Aortic smooth muscle cell (primary cell): ENCODE measurements around the gene MICALL1. TPM values are rescaled to one million over a fixed set of nuclear protein-coding genes. Genes with fewer than 3 reads are reported as not detected.

Experiments used
- total RNA-seq: library from RNA; depleted of rRNA; stranded (reverse); fragments of >200 nt; gene quantifications from 2 replicates; pipeline ENCODE4 v1.2.3, GENCODE V29; 2014

Gene MICALL1, protein sequence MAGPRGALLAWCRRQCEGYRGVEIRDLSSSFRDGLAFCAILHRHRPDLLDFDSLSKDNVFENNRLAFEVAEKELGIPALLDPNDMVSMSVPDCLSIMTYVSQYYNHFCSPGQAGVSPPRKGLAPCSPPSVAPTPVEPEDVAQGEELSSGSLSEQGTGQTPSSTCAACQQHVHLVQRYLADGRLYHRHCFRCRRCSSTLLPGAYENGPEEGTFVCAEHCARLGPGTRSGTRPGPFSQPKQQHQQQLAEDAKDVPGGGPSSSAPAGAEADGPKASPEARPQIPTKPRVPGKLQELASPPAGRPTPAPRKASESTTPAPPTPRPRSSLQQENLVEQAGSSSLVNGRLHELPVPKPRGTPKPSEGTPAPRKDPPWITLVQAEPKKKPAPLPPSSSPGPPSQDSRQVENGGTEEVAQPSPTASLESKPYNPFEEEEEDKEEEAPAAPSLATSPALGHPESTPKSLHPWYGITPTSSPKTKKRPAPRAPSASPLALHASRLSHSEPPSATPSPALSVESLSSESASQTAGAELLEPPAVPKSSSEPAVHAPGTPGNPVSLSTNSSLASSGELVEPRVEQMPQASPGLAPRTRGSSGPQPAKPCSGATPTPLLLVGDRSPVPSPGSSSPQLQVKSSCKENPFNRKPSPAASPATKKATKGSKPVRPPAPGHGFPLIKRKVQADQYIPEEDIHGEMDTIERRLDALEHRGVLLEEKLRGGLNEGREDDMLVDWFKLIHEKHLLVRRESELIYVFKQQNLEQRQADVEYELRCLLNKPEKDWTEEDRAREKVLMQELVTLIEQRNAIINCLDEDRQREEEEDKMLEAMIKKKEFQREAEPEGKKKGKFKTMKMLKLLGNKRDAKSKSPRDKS
- total RNA-seq, result 14.9 and 16.8 TPM in 2 replicates

GRCh38 chr22:37905534-37906363 is at the start of gene MICALL1:
MICALL1 (plus strand) TSS chr22:37906297; CDS start chr22:37906423, 126 bp downstream.

GRCh38 chr22:37953437-37954179 is 47.5 kb downstream of the MICALL1 start, which contains the start of the genes C22orf23 and POLR2F:
C22orf23 (minus strand) TSS chr22:37953601; CDS start chr22:37953149, 452 bp downstream.
POLR2F (plus strand) TSS chr22:37953699; CDS start chr22:37953788, 89 bp downstream.

DNA sequence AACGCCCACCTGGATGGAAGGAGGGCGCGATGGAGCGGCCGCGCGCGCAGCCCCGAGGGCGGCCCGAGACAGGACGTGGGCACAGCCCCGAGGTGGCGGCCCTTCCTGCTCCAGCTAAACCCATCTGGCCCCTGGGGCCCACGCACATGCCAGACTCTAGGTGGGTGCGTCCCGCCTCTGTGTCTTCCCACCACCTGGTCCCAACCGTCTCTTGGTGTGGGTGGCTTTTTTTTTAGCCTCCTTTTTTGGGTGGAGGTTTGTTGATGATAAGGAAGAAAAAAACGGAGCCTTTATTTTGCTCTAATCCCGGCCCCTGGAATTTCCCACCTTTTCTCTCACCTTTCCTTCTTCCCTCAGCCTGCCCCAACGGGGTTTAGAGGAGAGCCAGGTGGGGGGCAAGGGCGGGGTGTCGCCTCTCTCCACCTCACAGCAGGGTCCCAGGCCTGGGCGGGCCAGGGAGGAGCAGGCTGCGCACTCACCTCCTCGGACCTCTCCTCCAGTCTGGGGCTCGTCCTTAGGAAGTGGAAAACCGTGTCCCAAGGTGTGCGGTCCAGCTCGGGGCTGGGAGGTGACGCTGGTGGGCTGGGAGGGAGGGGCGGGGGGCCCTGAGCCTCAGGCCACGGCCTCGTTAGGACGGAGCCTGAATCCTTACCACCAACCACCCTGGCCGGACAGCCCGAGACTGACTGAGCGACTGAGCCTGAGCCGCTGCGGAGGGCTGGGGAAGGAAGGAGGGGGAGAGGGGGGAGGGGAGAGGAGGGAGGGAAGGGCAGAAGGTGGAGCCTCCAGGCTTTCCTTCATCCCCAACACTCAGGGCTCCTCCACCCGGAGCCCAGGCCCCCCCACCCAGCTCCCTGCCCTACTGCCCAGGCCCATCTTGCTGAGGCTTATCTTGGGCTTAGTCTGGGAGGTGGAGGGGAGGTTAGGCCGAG is 78.0 kb downstream of the MICALL1 start, which contains the start of gene SOX10:
Gene SOX10 (minus strand): TSS at position 696 of the 932 bp plus-strand sequence. CDS start 771 bp downstream, outside the sequence.

Other genes with a start within 250 kb of the MICALL1 start
- gene PDXP, start 247.6 kb upstream of the MICALL1 start, total RNA-seq, result 4.2 and 8.3 TPM in 2 replicates
- 9,942 and 11,444 TPM in 2 replicates for gene LGALS1, start 230.7 kb upstream of the MICALL1 start, total RNA-seq
- 18.5 and 19.8 TPM in 2 replicates for gene NOL12, start 220.0 kb upstream of the MICALL1 start, total RNA-seq
- gene TRIOBP, start 209.2 kb upstream of the MICALL1 start, total RNA-seq, result 114 and 150 TPM in 2 replicates
- gene GCAT, start 98.4 kb upstream of the MICALL1 start, total RNA-seq, result 27.2 and 28.8 TPM in 2 replicates
- gene GALR3, start 82.9 kb upstream of the MICALL1 start, total RNA-seq, result not detected in 2 replicates
- gene ANKRD54, start 62.0 kb upstream of the MICALL1 start, total RNA-seq, result 12.9 and 16.1 TPM in 2 replicates
- 293 and 326 TPM in 2 replicates for gene EIF3L, start 56.9 kb upstream of the MICALL1 start, total RNA-seq
- 0.37 and 0.40 TPM in 2 replicates for gene C22orf23, start 47.3 kb downstream of the MICALL1 start, total RNA-seq
- 62.7 and 99.5 TPM in 2 replicates for gene POLR2F, start 47.4 kb downstream of the MICALL1 start, total RNA-seq
- not detected in 2 replicates for gene SOX10, start 78.3 kb downstream of the MICALL1 start, total RNA-seq
- 18.3 and 20.2 TPM in 2 replicates for gene PICK1, start 151.1 kb downstream of the MICALL1 start, total RNA-seq
- 0.26 and 0.37 TPM in 2 replicates for gene SLC16A8, start 177.9 kb downstream of the MICALL1 start, total RNA-seq
- gene BAIAP2L2, start 204.4 kb downstream of the MICALL1 start, total RNA-seq, result 2.0 and 2.2 TPM in 2 replicates